ENCODE results near the gene THBS1.

Gene THBS1

DNA sequence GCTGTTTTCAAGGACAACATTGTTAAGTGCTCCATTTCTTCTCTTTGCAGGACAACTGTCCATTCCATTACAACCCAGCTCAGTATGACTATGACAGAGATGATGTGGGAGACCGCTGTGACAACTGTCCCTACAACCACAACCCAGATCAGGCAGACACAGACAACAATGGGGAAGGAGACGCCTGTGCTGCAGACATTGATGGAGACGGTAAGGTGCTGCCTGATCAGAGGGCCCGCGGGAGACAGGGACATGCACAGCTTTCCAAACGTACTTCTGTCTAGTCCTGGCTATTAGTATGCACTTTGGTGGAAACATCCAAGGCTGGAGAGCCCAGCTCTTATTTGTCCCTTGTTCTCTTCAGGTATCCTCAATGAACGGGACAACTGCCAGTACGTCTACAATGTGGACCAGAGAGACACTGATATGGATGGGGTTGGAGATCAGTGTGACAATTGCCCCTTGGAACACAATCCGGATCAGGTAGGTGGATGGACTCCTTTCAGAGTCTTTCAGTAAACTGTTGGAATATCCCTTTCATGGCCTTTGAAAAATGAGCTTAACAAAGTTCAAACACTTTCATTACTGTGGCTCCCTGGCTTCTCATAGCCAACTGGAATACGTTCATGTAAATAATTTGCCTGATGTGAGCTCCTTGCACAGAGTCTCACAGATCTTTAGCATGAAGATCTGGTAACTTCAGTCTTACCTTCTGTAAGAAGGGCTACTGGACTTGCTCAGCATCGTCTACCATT lies 10.4 kb downstream of the THBS1 start:
- Mint-ChIP-seq H3K27me3 (no peaks in the 10 kb centered on the region), H3K4me3 (no peak overlapping the region), H3K9me3 (no peaks in the 10 kb centered on the region), H3K36me3 (no peaks in the 10 kb centered on the region), H3K4me1 (no peaks in the 10 kb centered on the region), H3K27ac (no peak overlapping the region)
- no peak for ATAC-seq

DNA sequence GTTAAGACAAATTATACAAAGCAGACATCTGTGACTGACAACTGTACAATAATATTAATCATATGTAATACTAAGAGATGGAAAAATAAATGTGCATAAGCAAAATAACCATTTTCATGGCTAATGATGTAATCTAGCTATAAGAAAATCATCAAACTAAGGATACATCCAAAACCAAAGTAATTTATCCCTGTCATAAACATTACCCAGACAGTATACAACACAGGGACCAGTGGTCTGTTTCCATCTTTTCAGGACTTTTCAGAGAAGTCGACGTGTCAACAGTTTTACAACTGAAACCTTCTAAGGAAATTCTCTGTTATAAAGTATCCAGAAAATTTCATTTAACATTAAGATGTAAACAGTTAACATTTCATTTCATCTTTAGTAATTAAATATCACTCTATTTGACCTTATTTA lies 11.0 kb downstream of the THBS1 start:
- no peaks in the 10 kb centered on the region for H3K9me3 Mint-ChIP-seq
- H3K4me1 Mint-ChIP-seq = no peaks in the 10 kb centered on the region
- ATAC-seq = no peak
- no peaks in the 10 kb centered on the region for H3K27me3 Mint-ChIP-seq
- no peak overlapping the region for H3K27ac Mint-ChIP-seq
- H3K4me3 Mint-ChIP-seq = no peak overlapping the region
- H3K36me3 Mint-ChIP-seq = no peaks in the 10 kb centered on the region

DNA sequence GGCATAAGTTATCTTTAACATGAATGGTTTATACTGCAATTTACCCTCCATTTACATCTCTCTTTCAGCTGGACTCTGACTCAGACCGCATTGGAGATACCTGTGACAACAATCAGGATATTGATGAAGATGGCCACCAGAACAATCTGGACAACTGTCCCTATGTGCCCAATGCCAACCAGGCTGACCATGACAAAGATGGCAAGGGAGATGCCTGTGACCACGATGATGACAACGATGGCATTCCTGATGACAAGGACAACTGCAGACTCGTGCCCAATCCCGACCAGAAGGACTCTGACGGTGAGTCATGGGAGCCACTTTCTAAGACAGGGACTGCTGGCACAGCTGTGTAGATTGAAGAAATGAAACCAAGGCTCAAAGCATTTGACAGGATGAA lies 11.6 kb downstream of the THBS1 start:
- H3K27me3 Mint-ChIP-seq = no peaks in the 10 kb centered on the region
- no peaks in the 10 kb centered on the region for H3K9me3 Mint-ChIP-seq
- no peak for ATAC-seq
- H3K36me3 Mint-ChIP-seq = no peaks in the 10 kb centered on the region
- no peak overlapping the region for H3K27ac Mint-ChIP-seq
- H3K4me1 Mint-ChIP-seq = no peaks in the 10 kb centered on the region
- no peak overlapping the region for H3K4me3 Mint-ChIP-seq

DNA sequence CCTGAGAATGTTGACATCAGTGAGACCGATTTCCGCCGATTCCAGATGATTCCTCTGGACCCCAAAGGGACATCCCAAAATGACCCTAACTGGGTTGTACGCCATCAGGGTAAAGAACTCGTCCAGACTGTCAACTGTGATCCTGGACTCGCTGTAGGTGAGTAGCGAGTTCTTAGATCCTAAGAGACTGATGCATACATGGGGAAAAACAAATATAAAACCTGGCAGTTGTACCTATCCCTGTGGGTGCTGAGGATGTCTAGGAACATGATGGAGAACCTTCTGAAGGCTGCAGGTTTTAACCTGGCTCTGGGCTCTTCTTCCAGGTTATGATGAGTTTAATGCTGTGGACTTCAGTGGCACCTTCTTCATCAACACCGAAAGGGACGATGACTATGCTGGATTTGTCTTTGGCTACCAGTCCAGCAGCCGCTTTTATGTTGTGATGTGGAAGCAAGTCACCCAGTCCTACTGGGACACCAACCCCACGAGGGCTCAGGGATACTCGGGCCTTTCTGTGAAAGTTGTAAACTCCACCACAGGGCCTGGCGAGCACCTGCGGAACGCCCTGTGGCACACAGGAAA lies 12.3 kb downstream of the THBS1 start:
- Mint-ChIP-seq H3K27me3 (no peaks in the 10 kb centered on the region), H3K4me3 (no peak overlapping the region), H3K4me1 (no peaks in the 10 kb centered on the region), H3K9me3 (no peaks in the 10 kb centered on the region), H3K27ac (no peak overlapping the region), H3K36me3 (no peaks in the 10 kb centered on the region)
- no peak for ATAC-seq

DNA sequence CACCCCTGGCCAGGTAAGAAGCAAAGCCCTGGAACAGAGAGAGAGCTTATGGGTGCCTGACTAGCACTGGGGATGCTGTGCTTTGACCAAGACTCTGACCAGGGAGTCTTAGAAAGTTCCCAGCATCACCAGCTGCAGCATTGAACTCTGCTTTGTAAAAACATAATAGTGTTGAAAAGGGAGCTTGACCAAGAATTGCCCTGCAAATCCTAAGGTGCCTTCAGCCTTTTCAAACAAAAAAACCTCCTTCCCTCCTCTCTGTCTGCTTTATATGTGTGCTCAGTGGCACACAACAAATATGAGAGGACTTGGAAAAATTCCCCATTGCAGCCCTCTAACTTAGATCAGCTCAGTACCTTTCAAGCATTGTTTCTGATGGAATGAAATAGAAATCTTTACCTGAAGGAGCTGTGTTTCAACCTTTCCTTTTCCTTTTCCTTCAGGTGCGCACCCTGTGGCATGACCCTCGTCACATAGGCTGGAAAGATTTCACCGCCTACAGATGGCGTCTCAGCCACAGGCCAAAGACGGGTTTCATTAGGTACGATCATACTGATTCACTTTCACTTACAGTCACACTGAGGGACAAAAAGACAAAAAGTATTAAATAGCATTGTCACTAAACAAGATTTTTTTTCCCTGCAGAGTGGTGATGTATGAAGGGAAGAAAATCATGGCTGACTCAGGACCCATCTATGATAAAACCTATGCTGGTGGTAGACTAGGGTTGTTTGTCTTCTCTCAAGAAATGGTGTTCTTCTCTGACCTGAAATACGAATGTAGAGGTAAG lies 13.0 kb downstream of the THBS1 start:
- Mint-ChIP-seq H3K4me1 (no peaks in the 10 kb centered on the region), H3K36me3 (no peaks in the 10 kb centered on the region), H3K27me3 (no peaks in the 10 kb centered on the region), H3K9me3 (no peaks in the 10 kb centered on the region), H3K27ac (no peak overlapping the region), H3K4me3 (no peak overlapping the region)
- ATAC-seq = no peak

DNA sequence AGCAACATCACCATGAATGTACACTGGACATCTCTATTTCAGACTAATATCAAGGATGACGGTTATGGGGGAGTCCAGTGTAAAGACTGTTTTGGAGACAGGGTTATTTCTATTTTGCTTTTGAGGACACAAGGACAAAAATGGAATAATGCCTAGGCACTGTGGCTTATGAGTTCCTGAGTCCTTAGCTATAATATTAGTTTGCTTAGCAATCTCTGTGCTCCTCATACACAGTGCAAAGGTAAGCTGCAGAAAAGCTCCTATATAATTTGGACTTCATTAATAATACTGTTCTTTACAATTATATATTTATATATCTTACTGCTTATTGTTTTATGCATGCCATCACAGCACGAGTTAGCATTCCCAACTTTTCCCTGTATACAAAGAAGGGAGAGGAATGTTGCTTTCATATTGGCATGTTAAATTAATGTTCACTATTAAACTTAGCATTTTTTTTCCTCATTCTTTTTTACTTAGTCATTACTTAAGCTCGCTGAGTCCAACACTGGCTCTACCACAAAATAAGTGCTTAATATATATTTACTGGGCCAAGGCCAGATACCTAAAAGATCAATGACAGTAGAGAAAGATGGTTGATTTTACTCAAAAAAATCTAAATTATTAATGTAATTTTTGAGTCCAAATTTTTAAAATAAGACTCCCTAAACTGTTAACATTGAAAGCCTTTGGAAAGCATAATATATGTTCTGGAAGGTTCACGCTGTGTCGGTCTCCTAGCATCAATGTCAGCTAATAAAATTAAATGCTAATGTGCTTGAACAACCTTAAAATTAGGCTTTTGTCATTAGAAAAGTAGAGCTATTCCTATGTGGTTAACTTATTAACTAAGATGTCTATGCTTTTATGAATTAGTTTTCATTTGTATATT lies 13.8 kb downstream of the THBS1 start:
- H3K27ac Mint-ChIP-seq = no peak overlapping the region

DNA sequence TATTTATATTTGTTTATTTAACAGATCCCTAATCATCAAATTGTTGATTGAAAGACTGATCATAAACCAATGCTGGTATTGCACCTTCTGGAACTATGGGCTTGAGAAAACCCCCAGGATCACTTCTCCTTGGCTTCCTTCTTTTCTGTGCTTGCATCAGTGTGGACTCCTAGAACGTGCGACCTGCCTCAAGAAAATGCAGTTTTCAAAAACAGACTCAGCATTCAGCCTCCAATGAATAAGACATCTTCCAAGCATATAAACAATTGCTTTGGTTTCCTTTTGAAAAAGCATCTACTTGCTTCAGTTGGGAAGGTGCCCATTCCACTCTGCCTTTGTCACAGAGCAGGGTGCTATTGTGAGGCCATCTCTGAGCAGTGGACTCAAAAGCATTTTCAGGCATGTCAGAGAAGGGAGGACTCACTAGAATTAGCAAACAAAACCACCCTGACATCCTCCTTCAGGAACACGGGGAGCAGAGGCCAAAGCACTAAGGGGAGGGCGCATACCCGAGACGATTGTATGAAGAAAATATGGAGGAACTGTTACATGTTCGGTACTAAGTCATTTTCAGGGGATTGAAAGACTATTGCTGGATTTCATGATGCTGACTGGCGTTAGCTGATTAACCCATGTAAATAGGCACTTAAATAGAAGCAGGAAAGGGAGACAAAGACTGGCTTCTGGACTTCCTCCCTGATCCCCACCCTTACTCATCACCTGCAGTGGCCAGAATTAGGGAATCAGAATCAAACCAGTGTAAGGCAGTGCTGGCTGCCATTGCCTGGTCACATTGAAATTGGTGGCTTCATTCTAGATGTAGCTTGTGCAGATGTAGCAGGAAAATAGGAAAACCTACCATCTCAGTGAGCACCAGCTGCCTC lies 14.7 kb downstream of the THBS1 start:
- Mint-ChIP-seq H3K36me3 (no peaks in the 10 kb centered on the region), H3K4me3 (no peak overlapping the region), H3K27me3 (no peaks in the 10 kb centered on the region), H3K9me3 (no peaks in the 10 kb centered on the region), H3K27ac (no peak overlapping the region), H3K4me1 (no peaks in the 10 kb centered on the region)
- no peak for ATAC-seq

More for the DNA sequence above, 13.8 kb downstream of the THBS1 start:
- H3K9me3 Mint-ChIP-seq = no peaks in the 10 kb centered on the region
- no peak overlapping the region for H3K4me3 Mint-ChIP-seq
- ATAC-seq = no peak
- H3K4me1 Mint-ChIP-seq = no peaks in the 10 kb centered on the region
- no peaks in the 10 kb centered on the region for H3K27me3 Mint-ChIP-seq
- no peaks in the 10 kb centered on the region for H3K36me3 Mint-ChIP-seq

DNA sequence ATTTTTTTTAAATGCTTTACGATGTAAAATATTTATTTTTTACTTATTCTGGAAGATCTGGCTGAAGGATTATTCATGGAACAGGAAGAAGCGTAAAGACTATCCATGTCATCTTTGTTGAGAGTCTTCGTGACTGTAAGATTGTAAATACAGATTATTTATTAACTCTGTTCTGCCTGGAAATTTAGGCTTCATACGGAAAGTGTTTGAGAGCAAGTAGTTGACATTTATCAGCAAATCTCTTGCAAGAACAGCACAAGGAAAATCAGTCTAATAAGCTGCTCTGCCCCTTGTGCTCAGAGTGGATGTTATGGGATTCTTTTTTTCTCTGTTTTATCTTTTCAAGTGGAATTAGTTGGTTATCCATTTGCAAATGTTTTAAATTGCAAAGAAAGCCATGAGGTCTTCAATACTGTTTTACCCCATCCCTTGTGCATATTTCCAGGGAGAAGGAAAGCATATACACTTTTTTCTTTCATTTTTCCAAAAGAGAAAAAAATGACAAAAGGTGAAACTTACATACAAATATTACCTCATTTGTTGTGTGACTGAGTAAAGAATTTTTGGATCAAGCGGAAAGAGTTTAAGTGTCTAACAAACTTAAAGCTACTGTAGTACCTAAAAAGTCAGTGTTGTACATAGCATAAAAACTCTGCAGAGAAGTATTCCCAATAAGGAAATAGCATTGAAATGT lies 15.6 kb downstream of the THBS1 start:
- H3K27ac Mint-ChIP-seq = no peak overlapping the region
- H3K36me3 Mint-ChIP-seq = no peaks in the 10 kb centered on the region
- no peaks in the 10 kb centered on the region for H3K27me3 Mint-ChIP-seq
- no peak overlapping the region for H3K4me3 Mint-ChIP-seq
- H3K9me3 Mint-ChIP-seq = no peaks in the 10 kb centered on the region
- no peaks in the 10 kb centered on the region for H3K4me1 Mint-ChIP-seq
- ATAC-seq = no peak

DNA sequence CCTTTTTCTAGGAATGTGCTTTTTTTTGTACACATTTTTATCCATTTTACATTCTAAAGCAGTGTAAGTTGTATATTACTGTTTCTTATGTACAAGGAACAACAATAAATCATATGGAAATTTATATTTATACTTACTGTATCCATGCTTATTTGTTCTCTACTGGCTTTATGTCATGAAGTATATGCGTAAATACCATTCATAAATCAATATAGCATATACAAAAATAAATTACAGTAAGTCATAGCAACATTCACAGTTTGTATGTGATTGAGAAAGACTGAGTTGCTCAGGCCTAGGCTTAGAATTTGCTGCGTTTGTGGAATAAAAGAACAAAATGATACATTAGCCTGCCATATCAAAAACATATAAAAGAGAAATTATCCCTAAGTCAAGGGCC lies 16.5 kb downstream of the THBS1 start:
- ATAC-seq = no peak
- Mint-ChIP-seq H3K4me1 (no peaks in the 10 kb centered on the region), H3K27me3 (no peaks in the 10 kb centered on the region), H3K36me3 (no peaks in the 10 kb centered on the region), H3K9me3 (no peaks in the 10 kb centered on the region), H3K4me3 (no peak overlapping the region), H3K27ac (no peak overlapping the region)

DNA sequence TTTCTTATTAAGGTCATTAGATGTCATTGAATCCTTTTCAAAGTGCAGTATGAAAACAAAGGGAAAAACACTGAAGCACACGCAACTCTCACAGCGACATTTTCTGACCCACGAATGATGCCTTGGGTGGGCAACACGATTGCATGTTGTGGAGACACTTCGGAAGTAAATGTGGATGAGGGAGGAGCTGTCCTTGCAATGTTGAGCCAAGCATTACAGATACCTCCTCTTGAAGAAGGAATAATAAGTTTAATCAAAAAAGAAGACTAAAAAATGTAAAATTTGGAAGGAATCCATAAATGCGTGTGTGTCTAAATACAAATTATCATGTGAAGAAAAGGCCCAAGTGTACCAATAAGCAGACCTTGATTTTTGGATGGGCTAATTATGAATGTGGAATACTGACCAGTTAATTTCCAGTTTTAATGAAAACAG lies 16.9 kb downstream of the THBS1 start:
- Mint-ChIP-seq H3K27ac (no peak overlapping the region), H3K27me3 (no peaks in the 10 kb centered on the region), H3K36me3 (no peaks in the 10 kb centered on the region), H3K4me1 (no peaks in the 10 kb centered on the region), H3K4me3 (no peak overlapping the region), H3K9me3 (no peaks in the 10 kb centered on the region)
- ATAC-seq = no peak

DNA sequence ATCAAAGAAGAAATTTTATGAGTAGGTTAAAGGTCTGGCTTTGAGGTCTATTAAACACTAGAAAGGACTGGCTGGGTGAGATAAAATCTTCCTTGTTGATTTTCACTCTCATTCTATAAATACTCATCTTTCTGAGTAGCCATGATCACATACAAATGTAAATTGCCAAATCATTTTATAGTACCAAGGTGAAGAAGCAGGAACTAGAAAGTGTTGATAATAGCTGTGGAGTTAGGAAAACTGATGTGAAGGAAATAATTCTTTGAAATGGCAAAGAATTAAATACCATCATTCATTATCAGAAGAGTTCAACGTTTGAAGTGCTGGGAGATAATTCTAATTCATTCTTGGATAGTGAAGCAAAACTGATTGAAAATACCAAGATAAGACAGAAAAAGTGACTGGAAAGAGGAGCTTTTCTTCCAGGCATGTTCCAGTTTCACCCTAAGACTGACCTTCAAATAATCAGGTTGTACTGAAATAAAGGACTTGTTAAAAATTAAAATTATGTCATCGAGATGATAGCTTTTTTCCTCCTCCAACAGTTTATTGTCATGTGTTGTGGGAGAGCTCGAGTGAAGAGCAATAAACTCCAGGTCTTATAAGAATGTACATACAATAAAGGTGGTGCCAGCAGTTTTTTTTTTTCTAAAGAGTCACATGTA lies 17.4 kb downstream of the THBS1 start:
- no peaks in the 10 kb centered on the region for H3K4me1 Mint-ChIP-seq
- ATAC-seq = no peak
- no peak overlapping the region for H3K27ac Mint-ChIP-seq
- no peaks in the 10 kb centered on the region for H3K36me3 Mint-ChIP-seq
- no peaks in the 10 kb centered on the region for H3K27me3 Mint-ChIP-seq
- H3K4me3 Mint-ChIP-seq = no peak overlapping the region
- no peaks in the 10 kb centered on the region for H3K9me3 Mint-ChIP-seq

DNA sequence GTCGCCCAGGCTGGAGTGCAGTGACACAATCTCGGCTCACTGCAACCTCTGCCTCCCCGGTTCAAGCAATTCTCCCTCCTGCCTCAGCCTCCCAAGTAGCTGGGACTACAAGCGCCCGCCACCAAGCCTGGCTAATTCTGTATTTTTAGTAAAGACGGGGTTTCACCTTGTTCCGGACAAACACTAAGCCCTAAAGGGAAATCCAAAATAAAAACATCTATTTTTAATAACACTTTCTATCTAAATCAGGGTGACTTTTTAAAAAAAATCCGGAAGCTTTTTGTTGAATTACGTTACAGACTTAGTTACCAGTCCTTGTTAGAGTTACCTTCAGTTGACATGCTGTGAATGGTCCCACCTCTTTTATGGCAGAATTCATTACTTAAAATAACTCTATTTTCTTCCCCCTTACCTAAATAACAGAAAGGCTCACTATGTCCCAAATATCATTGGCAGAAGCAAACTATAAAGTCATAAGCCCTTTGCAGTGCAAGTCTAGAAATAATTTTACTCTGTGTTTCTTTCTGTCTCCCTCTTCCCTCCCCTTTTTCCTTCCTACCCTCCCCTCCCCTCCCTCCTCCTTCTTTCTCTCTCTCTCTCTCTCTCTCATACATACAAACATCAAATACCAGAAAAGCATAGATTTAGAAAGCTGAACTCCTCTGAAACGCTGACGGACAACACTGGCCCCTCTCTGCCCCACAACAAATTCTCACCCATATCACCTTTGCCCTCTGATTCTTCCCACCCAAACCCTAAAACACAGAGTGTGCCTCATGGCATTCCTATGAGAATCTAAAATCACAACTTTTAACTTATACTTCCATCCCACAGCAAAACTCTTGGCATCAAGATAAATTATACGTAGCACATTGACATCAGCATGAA lies 18.3 kb downstream of the THBS1 start:
- Mint-ChIP-seq H3K36me3 (no peaks in the 10 kb centered on the region), H3K27ac (no peak overlapping the region), H3K4me1 (no peaks in the 10 kb centered on the region), H3K4me3 (no peak overlapping the region), H3K27me3 (no peaks in the 10 kb centered on the region), H3K9me3 (no peaks in the 10 kb centered on the region)
- ATAC-seq = no peak

DNA sequence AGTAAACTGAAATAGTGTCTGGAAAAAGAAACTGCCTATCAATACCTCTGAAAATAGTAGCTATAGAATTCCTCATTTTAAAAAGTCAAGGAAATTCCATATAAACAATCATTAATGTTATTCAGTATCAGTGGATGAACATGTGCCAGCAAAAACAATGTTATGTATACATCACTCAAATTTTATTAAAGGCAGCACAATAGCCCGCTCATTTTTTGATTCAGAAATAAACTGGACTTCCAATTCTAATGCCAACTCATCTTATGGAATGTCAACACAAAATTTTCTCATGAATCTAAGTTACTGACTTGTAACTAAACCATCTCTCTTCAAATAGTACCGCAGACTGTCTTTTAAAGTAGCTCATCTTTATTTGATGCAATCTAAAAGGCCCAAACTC lies 19.0 kb downstream of the THBS1 start:
- Mint-ChIP-seq H3K4me1 (no peaks in the 10 kb centered on the region), H3K27me3 (no peaks in the 10 kb centered on the region), H3K9me3 (no peaks in the 10 kb centered on the region), H3K27ac (no peak overlapping the region), H3K4me3 (no peak overlapping the region), H3K36me3 (no peaks in the 10 kb centered on the region)
- ATAC-seq = no peak
